HUES6 (cell line): Measurements from ENCODE around the gene TTC19.
"Not testable (repeated sequence)": the region's sequence is repeated elsewhere in the genome, so short reads cannot be mapped to it uniquely, and the experiment has no call there.

Source experiments
- H3K27ac ChIP-seq: 2 replicates; pipeline ENCODE4 v1.7.0; 2013; ENCODE audit warnings: low read depth, mild to moderate bottlenecking, low read length, inconsistent platforms
- H3K27me3 ChIP-seq: 2 replicates; pipeline ENCODE4 v1.6.1; 2013; ENCODE audit warnings: low read length; ENCODE audit not compliant: control insufficient read depth, insufficient read depth
- H3K36me3 ChIP-seq: 2 replicates; pipeline ENCODE4 v1.6.1; 2013; ENCODE audit warnings: low read length; ENCODE audit not compliant: control insufficient read depth, insufficient read depth
- H3K4me1 ChIP-seq: 2 replicates; pipeline ENCODE4 v1.6.1; 2013; ENCODE audit warnings: low read length; ENCODE audit not compliant: control insufficient read depth, insufficient read depth
- H3K4me3 ChIP-seq: 2 replicates; pipeline ENCODE4 v1.5.1; 2013; ENCODE audit warnings: low read depth, low read length
- H3K9ac ChIP-seq: one replicate; pipeline ENCODE4 v1.6.1; 2013; ENCODE audit warnings: mild to moderate bottlenecking, low read length
- H3K9me3 ChIP-seq: 2 replicates; pipeline ENCODE4 v1.6.1; 2013; ENCODE audit warnings: low read depth, low read length; ENCODE audit not compliant: control insufficient read depth, insufficient read depth

TTC19 gene

DNA sequence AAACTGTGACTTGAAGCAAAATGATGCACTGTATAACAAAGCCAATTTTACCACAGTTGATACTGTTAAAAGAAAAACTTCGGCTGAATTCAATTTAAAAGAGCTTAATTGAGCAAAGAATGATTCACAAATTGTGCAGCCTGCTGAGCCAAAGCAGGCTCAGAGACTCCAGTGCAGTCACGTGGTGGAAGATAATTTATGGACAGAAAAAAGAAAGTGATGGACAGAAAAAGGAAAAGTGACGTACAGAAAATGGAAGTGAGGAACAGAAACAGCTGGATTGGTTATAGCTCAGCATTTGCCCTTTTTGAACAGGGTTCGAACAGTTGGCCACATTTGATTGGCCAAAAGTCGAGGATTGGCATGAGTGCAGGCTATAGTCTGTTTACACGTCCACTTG is 25.8 kb upstream of the TTC19 start:
- H3K36me3 ChIP-seq: peaks cover 32% of the 10 kb centered on the region
- H3K4me1 ChIP-seq: peaks cover 23% of the 10 kb centered on the region
- no peaks in the 10 kb centered on the region for H3K9me3 ChIP-seq
- H3K27ac ChIP-seq: no peak overlapping the region
- H3K9ac ChIP-seq: no peak overlapping the region
- H3K4me3 ChIP-seq: no peak overlapping the region
- no peaks in the 10 kb centered on the region for H3K27me3 ChIP-seq

DNA sequence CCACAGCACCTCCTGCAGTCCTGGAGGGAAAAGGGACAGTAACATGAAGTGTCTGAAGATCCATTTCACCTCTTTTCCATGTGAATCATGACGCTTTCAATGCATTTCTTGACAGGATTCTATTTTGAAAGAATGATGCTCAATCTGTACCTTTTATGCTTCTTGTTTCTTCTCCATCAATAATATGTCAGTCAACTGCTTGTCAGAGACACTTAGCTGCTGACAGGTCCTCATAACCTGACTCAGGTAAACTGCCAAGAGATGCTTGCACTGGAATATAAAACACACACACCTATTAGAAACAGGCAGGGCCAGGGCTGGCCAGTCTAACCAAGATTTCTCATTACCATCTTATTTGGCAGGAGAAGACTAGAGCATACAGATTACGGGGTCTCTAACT is 21.7 kb upstream of the TTC19 start:
- peaks cover 60% of the 10 kb centered on the region for H3K36me3 ChIP-seq
- peaks cover 14% of the 10 kb centered on the region for H3K4me1 ChIP-seq
- no peak overlapping the region for H3K27ac ChIP-seq
- no peaks in the 10 kb centered on the region for H3K27me3 ChIP-seq
- H3K9me3 ChIP-seq: no peaks in the 10 kb centered on the region
- no peak overlapping the region for H3K9ac ChIP-seq
- no peak overlapping the region for H3K4me3 ChIP-seq

- no peak overlapping the region for H3K9ac ChIP-seq
- no peaks in the 10 kb centered on the region for H3K9me3 ChIP-seq
- H3K4me1 ChIP-seq: peaks cover 11% of the 10 kb centered on the region
- H3K36me3 ChIP-seq: peaks cover 65% of the 10 kb centered on the region
- H3K4me3 ChIP-seq: no peak overlapping the region
- no peaks in the 10 kb centered on the region for H3K27me3 ChIP-seq
- H3K27ac ChIP-seq: no peak overlapping the region
Measured at GRCh38 chr17:15978606-15979005, 21.0 kb upstream of the TTC19 start.

DNA sequence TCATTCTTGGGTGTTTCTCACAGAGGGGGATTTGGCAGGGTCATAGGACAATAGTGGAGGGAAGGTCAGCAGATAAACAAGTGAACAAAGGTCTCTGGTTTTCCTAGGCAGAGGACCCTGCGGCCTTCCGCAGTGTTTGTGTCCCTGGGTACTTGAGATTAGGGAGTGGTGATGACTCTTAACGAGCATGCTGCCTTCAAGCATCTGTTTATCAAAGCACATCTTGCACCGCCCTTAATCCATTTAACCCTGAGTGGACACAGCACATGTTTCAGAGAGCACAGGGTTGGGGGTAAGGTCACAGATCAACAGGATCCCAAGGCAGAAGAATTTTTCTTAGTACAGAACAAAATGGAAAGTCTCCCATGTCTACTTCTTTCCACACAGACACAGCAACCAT is 20.6 kb upstream of the TTC19 start:
- not testable (repeated sequence) for H3K27ac ChIP-seq, H3K9me3 ChIP-seq, H3K9ac ChIP-seq, H3K27me3 ChIP-seq, H3K4me3 ChIP-seq
- Histone ChIP-seq H3K36me3 (peaks cover 69% of the 10 kb centered on the region), H3K4me1 (peaks cover 11% of the 10 kb centered on the region)

DNA sequence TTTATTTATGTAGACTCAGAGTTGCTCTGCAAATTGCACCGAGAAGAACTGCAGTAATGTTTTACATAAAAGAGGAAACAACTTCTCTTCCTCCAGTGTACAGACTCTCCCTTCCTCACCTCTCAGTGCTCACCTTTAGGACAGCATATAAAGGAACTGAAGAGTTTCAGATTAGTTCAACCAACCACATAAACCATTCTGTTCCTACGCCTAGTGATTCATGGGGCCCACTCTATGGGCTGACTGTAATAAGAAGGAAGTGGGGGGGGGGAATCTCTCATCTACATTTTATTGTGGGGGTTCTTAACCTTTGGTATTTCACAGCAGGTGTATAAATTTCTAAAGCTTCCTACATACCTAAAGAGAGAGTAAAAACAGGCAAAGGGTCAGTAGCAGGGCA is 18.4 kb upstream of the TTC19 start:
- no peaks in the 10 kb centered on the region for H3K27me3 ChIP-seq
- peak overlapping the region; percentile 69; the same call in 1 of the 2 replicates for H3K27ac ChIP-seq
- H3K4me3 ChIP-seq: no peak overlapping the region
- no peak overlapping the region for H3K9ac ChIP-seq
- no peaks in the 10 kb centered on the region for H3K9me3 ChIP-seq
- peaks cover 77% of the 10 kb centered on the region for H3K36me3 ChIP-seq
- peaks cover 11% of the 10 kb centered on the region for H3K4me1 ChIP-seq

- peak overlapping the region; percentile 75 for H3K9ac ChIP-seq
- peak overlapping the region; percentile 69 for H3K27ac ChIP-seq
- peaks cover 11% of the 10 kb centered on the region for H3K4me1 ChIP-seq
- H3K9me3 ChIP-seq: no peaks in the 10 kb centered on the region
- H3K4me3 ChIP-seq: no peak overlapping the region
- H3K27me3 ChIP-seq: no peaks in the 10 kb centered on the region
- peaks cover 77% of the 10 kb centered on the region for H3K36me3 ChIP-seq
Measured at GRCh38 chr17:15981646-15982580, 17.7 kb upstream of the TTC19 start.

DNA sequence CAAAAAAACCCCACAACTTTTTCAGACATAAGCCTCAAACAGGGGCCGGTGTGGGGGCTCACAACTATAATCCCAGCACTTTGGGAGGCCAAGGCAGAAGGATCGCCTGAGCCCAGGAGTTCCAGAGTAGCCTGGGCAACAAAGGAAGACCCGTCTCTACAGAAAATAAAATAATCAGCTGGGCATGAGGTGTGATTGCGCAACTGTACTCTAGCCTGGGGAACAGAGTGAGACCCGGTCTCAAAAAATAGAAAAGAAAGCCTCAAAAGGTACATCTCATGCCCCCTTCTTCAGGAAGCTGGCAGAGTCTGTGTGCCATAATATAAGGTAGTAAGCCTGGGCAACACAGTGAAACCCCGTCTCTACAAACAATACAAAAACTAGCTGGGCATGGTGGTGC is 3.3 kb upstream of the TTC19 start:
- H3K4me1 ChIP-seq: peaks cover 3% of the 10 kb centered on the region; the same call in 1 of the 2 replicates
- H3K27ac ChIP-seq: no peak overlapping the region
- peaks cover 3% of the 10 kb centered on the region; the same call in 1 of the 2 replicates for H3K9me3 ChIP-seq
- peaks cover 21% of the 10 kb centered on the region for H3K36me3 ChIP-seq
- no peak overlapping the region for H3K9ac ChIP-seq
- no peak overlapping the region for H3K4me3 ChIP-seq
- no peaks in the 10 kb centered on the region for H3K27me3 ChIP-seq

DNA sequence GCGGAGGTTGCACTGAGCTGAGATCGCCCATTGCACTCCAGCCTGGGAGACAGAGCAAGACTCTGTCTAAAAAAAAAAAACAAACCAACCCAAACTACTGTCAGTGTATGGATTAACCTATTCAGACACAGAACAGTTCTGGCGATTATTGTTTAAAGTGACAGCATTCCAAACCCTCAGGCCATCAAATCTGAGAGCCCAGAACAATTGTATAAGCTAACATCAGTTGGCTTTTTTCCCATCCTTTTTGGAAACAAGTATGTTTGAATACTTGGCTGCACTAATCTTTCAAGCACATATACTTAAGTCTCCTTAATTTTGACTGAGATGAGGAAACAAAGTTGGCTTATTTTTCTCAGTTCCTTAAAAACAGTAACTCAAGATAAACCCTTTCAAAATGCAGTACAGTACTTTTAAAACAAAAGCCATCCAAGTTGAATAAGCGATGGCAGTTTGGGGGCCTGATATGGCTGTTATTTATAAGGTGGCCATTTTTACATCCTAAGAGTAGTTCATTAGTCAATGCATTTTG is 1.5 kb upstream of the TTC19 start:
- H3K27ac ChIP-seq: no peak overlapping the region
- H3K4me3 ChIP-seq: peak overlapping the region; percentile 86; the same call in 1 of the 2 replicates
- H3K36me3 ChIP-seq: peaks cover 36% of the 10 kb centered on the region
- no peaks in the 10 kb centered on the region for H3K27me3 ChIP-seq
- H3K9ac ChIP-seq: peak overlapping the region; percentile 94
- peaks cover 8% of the 10 kb centered on the region for H3K9me3 ChIP-seq
- H3K4me1 ChIP-seq: peaks cover 3% of the 10 kb centered on the region; the same call in 1 of the 2 replicates

DNA sequence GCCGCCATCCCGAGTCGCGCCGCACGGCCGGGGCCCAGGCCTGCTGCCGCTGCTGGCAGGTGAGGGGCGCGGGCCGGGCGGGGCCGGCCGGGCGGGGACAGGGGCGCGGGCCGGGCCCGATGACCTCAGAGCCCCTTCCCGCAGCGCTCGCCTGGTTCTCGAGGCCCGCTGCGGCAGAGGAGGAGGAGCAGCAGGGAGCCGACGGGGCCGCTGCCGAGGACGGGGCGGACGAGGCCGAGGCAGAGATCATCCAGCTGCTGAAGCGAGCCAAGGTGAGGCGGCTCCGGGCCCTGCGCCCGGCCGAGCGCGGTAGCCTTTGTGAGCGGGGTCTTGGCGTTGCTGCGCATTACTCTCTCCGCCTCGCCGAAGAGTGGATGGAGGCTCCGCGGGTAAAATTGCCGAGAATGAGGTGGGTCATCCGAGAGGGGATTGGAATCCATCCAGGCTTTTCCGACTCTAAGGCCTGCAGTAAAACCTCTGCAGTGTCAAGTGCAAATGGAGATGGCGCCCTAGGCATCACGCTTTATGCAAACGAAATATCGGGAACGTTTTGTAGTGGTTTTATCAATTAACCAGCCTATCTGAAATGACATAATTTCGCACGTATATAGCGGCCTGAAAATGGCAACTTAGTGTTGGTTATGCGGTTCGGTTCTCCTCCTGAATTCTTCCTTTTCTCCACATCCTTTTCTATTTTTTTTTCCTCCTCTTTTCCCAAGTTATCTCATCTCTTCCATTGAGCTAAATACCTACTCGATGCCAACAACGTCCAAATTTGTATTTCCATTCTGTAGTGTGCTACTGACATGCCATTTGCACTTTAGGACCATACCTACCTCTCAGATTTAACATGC is 577 bp downstream of the TTC19 start:
- H3K27me3 ChIP-seq: no peaks in the 10 kb centered on the region
- H3K36me3 ChIP-seq: peaks cover 49% of the 10 kb centered on the region
- H3K4me3 ChIP-seq: peak overlapping the region; percentile 86
- H3K9ac ChIP-seq: peak overlapping the region; percentile 94
- H3K27ac ChIP-seq: peak overlapping the region; percentile 84
- peaks cover 3% of the 10 kb centered on the region; the same call in 1 of the 2 replicates for H3K4me1 ChIP-seq
- H3K9me3 ChIP-seq: peaks cover 8% of the 10 kb centered on the region

DNA sequence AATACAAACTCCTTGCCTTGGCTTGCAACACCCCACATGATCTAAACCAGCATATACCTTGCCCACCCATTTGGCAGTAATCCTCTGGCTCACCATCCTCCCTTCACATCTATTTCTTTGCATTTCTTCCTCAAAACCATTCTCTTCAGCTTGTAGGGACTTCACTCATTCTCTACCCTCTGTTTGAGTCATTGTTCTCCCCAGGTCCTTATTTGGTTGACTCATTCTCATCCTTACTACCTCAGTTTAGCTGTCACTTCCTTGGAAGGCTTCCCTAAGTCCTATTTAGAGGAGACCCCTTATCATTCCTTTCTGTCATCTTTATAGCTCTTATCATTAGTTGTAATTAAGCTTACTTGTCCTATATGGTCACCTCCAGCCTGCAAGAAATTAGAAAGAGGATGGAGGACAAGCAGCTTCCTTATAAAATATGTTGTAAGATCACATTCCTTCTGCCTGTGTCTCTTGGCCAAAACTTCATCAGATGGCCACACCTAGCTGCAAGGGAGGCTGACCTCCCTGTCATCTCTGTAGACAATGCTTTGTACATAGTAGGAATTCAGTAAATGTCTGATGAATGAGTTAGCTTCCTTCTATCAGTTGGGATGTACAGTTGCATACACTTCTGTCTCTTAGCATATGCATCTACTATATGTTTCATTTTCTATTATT is 1.7 kb downstream of the TTC19 start:
- Histone ChIP-seq H3K27ac (no peak overlapping the region), H3K27me3 (no peaks in the 10 kb centered on the region), H3K9me3 (peaks cover 8% of the 10 kb centered on the region), H3K9ac (no peak overlapping the region), H3K36me3 (peaks cover 61% of the 10 kb centered on the region), H3K4me1 (peaks cover 3% of the 10 kb centered on the region; the same call in 1 of the 2 replicates), H3K4me3 (peak overlapping the region; percentile 86)
